HG02938 (cell line): ENCODE data around the gene WFDC9.
"Not testable (repeated sequence)": the region's sequence is repeated elsewhere in the genome, so short reads cannot be mapped to it uniquely, and the experiment has no call there.

Experiments used
- ATAC-seq: cut with Tn5 transposase; IDR thresholded peaks from one replicate; pipeline ENCODE4 v1.9.1; 2021; ENCODE audit warnings: mild to moderate bottlenecking, moderate library complexity; ENCODE audit not compliant: unreplicated experiment

WFDC9 gene

DNA sequence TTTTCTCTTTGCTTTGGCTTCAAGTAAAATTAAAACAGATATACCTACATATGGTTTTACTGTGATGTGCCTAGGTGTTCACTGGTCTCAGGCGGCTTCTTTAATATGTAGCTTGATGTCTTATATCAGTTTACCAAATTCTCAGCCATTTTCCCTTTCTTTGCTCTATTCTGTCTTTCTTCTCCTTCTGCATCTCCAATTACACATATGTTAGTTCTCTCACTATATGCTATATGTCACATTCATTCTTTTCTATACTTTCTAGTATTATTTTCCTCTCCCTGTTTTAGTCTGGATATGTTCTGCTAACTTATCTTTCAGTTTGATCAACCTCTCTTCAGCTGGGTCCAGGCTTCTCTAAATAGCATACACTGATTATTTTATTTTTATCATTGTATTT lies 37.6 kb downstream of the WFDC9 start:
- ATAC-seq: no peak

DNA sequence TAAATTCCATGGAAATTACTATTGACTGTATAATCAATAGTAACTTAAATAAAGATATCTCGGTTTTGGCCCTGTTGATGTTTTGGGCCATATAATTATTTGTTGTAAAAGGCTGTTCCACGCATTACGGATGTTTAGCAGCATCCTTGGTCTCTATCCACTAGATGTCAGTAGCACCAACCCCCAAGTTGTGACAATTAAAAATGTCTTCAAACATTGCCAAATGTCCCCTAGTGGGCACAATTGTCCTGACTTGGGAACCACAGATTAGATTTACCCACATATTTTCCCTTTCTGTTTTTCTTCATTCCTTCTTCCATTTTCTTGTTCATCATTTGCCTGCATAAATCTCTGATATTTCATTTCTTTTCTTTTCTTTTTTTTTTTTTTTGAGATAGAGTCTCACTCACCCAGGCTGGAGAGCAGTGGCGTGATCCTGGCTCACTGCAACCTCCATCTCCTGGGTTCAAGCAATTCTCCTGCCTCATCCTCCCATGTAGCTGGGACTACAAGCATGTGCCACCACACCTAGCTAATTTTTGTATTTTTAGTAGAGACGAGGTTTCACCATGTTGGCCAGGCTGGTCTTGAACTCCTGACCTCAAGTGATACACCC lies 38.4 kb downstream of the WFDC9 start:
- no peak for ATAC-seq

DNA sequence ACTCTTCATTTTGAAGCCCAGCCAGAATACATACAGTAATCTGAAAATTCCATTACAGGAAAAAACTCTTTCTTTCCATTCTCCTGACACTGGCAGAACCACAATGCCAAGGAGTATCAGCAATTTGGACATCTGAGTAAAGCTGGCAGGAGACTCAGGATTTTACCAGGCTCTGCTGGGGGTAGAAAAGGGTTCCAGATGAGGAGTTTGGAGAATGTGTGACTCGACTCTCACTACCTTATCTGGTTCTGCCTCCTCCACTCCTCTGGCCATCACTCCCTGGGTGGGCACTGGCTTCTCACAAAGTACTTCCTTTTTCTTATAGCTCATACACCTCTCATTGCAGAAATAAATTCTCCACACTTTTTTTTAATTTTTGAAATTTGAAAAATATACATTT lies 41.4 kb downstream of the WFDC9 start:
- ATAC-seq: no peak

DNA sequence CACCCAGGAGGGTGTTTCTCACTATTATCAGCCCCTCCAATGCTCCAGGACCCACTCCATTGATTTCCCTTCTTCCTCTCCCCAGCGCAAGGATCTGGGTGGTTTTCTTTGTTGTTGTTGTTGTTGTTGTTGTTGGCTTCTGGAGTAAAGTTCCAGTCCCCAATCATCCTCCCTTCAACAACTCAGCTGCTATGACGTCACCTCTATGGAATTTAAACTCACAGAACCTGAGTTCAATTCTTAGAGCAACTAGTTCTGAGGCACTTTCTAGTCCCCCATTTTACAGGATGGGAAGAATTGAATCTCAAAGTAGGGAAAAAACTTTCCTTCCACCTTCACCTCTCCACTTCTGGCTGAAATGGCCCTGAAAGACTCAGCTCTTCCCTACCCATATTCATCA lies 42.3 kb downstream of the WFDC9 start:
- no peak for ATAC-seq

DNA sequence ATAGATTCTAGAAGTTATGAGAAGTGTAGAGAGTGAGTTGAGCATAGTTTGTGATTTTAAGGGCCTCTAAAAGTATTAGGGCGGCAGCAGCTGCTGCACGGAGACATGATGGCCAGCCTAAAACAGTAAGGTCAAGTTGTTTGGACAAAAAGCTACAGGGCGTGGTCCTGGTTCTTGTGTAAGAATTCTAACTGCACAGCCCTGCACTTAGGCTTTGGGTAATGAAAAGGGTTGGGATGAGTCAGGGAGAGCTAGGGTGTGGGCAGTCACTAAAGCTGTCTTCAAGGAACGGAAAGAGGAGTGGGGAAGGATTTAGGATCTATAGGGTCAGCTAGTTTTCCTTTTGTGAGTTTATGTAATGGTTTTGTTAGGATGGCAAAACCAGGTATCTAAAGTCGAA lies 45.1 kb downstream of the WFDC9 start:
- ATAC-seq: not testable (repeated sequence)

DNA sequence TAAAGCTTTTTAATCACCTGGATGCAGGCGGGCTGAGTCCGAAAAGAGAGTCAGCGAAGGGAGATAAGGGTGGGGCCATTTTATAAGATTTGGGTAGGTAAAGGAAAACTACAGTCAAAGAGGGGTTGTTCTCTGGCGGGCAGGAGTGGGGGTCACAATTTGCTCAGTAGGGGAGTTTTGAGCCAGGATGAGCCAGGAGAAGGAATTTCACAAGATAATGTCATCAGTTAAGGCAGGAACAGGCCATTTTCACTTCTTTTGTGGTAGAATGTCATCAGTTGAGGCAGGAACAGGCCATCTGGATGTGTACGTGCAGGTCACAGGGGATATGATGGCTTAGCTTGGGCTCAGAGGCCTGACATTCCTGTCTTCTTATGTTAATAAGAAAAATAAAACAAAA lies 46.8 kb downstream of the WFDC9 start:
- ATAC-seq: not testable (repeated sequence)

DNA sequence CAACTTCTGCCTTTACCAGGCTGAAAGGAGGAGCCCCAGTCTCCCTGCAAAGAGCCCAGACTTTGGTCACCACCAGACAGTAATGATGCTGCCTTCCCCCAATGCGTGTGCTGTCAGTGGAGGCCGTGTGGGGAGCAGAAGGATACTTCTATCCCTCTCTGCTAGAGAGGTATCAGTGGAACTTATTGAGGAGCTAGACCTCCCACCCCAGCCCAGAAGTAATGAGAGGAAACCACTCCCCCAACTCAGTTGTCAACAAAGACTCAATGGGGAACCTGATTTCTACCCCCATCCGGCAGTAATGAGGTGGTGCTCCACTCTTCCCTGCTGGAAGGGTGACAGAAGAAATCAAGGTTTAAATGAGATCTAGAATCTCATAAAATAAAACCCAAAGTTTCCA lies 47.6 kb downstream of the WFDC9 start:
- ATAC-seq: no peak

DNA sequence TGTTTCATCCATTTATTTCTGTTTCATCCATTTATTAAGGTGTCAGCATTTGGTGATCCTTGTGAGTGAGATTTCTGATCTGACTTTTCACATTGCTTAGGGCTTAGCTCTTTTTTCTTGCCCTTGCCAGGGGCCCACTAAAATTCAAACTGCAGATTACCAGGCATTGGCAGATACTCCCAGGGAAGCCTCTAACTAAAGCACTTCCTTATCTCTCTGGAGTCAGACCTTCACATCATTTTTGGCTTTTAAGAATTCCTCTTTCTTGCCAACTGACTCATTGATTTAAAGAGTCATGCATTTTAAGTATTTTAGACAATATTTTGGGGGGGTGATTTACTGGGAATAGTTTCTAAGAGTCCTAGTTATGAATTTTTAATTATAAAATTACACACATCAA lies 49.4 kb downstream of the WFDC9 start:
- ATAC-seq: no peak

DNA sequence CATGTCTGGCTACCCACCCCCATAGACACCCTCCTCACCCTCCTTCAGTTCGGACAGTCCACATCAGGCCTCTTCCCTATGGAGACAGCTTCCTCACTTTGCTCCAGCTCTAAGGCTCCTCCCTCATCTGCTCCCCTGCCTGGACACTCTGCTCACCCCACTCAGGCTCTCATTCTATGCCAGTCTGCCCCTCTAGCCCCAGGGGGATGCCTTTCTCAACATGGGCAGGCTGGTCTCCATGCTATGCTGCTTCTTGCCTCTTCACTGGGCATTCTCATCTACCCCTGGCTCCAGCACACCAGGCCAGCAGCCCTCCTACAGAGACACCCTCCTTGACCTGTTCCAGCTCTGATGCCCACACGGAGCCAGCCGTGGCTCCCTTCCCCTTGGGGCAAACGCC lies 51.9 kb downstream of the WFDC9 start, which contains the start of gene WFDC8:
WFDC8 (minus strand) TSS at position 101 of the 400 bp plus-strand sequence; CDS start at position 64, 37 bp downstream.
- ATAC-seq: no peak

DNA sequence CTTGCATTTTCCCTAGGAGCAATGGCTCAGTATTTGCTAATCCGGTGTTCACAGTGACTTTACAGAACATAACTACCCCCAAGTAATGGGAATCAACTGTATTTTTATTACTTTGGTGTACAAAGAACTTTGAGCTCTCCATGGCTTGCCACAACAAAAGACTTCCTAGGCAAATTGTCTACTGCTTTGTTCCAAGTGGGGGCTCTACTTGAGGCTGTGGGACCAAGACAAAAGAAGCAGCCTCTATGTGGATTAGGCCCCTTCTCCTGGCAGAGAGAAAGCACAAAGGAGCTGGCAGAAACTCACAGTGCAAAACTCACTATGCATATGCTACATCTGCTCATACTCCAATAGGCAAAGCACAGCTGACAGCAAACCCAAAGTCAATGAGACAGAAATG lies 52.9 kb downstream of the WFDC9 start:
- no peak for ATAC-seq

DNA sequence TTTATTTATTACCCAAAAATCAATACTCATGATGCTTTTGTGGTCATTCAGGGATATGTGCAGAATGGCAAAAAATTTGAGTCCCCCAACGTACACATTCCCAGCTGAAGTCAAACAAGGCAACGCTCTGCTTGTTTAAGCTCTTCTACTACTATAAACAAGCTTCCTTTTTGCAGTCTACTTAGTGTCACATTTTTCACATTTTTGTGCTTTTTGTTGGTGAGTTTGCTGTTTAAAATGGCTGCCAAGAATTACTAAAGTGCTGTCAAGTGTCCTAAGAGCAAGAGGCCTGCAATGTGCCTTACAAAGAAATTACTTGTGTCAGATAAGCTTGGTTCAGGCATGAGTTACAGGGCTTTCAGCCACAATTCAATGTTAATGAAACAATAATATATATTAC lies 54.1 kb downstream of the WFDC9 start:
- ATAC-seq: no peak

DNA sequence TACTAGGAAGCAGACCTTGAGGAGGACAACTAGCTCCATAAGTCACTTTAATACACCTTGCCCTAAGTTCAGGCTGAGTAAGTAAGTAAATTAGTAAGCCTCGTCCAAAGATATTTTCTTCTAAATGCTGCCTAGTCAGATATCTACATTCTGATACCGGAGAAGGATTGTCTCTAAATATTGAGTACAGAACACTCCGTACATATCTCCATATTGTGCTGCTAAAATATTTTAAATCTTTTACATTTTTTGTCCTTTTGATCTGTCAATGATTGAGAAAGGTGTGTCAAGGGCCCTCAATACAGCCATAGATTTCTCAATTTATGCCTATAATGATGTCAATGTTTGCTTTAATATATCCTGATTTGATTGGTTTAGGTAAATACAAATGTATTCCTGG lies 55.2 kb downstream of the WFDC9 start:
- no peak for ATAC-seq

DNA sequence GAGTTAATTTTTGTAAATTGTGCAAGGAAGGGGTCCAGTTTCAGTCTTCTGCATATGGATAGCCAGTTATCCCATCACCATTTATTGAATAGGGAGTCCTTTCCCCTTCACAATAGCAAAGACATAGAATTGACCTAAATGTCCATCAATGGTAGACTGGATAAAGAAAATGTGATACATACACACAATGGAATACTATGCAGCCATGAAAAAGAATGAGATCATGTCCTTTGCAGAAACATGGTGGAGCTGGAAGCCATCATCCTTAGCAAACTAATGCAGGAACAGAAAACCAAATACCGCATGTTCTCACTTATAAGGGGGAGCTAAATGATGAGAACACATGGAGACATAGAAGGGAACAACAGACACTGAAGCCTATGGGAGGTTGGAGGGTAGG lies 61.4 kb downstream of the WFDC9 start:
- not testable (repeated sequence) for ATAC-seq

DNA sequence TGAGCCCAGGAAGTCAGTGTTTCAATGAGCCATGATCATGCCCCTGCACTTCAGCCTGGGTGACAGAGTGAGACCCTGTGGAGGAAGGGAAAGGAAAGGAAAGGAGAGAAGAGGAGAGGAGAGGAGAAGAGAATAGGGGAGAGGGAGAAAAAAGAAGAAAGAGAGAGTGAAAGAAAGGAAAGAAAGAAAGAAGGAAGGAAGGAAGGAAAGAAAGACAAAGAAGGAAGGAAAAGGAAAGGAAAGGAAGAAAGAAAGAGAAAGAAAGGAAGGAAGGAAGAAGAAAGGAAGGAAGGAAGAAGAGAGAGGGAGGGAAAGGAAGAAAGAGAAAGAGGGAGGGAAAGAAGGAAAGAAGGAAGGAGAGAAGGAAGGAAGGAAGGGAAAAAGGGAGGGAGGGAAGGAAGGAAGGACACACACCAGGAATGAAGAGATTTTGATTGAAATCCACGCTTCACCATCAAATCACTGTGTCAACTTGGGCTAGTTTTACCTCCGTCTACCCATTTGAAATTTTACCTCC lies 66.3 kb downstream of the WFDC9 start:
- no peak for ATAC-seq
